Measurements from ENCODE around the gene ASPHD1.
"Not testable (repeated sequence)": the region's sequence is repeated elsewhere in the genome, so short reads cannot be mapped to it uniquely, and the experiment has no call there.

The ASPHD1 gene

GRCh38 chr16:29878172-29878571 lies 22.1 kb upstream of the ASPHD1 start:
- no peak for DNase-seq

- DNase-seq, result no peak
Measured at GRCh38 chr16:29881050-29881449, 19.2 kb upstream of the ASPHD1 start.

DNA sequence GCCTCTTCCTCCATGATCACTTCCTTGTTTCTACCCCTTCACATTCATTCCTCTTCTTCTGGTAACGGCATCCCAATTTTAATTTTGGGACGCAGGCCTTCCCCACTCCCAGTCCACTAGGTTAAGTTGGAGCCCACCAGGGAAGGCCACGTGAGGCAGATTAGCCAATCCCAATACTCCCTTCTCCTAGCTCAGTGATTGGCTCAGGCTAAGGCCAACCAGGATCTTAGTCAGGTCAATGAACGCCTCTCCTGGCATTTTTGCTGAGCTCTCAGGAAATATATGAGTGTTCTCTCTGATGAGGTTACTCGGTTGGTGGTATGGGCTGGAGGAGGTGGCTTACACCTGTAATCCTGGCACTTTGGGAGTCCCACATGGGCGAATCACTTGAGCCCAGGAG lies 16.3 kb upstream of the ASPHD1 start:
- DNase-seq, result no peak

DNA sequence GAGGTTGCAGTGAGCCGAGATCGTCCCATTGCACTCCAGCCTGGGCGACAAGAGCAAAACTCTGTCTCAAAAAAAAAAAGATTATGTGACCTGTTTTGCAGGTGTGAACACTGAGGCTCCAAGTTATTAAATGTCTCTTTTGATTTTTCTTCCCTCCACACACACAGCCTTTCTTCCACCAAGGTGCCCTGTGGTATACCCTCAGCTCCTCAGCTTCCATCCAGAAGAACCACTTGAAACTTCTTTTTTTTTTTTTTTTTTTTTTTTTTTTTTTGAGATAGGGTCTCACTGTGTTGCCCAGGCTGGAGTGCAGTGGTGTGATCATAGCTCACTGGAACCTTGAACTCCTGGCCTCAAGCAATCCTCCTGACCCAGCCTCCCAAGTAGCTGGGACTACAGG lies 10.9 kb upstream of the ASPHD1 start:
- DNase-seq, result not testable (repeated sequence)

DNA sequence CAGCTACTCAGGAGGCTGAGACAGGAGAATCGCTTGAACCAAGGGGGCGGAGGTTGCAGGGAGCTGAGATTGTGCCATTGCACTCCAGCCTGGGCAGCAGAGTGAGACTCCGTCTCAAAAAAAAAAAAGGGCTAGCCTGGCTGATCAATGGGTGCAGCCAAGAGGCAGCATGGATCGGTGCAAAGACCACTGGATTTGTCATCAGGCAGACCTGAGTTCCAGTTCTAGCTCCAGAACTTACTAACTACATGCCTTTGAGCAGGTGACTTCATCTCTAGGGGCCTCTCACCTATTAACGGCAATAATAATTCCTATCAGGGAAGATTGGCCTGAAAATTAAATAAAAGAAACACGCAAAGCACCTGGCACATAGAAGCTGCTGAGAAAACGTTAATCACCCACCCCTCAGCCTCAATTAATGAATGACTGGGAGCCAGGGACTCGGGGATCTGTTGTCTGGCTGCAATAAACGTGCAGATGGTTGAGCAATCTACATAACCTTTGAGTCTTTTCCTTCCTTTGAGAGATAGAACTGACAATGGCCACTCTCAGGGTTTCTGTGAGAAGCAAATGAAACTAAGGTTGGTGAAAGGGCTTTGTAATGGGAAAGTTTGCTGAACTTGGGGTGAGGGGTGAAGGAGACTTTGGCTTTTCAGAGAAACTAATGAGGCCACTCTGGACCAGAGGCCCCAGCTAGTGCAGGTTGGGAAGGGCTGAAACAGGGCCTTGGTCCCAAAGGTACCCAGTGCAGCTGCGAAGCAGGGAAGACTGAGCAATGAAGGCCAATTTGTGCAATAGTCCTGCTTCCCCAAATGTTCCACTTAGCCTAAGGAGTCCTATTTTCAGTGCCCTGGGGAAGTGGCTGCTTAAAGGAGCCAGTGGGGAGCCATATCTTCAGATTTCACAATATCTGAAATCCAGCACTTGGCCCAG lies 8.5 kb upstream of the ASPHD1 start:
- no peak for DNase-seq

GRCh38 chr16:29892458-29892813 lies 7.9 kb upstream of the ASPHD1 start:
- no peak for DNase-seq

DNA sequence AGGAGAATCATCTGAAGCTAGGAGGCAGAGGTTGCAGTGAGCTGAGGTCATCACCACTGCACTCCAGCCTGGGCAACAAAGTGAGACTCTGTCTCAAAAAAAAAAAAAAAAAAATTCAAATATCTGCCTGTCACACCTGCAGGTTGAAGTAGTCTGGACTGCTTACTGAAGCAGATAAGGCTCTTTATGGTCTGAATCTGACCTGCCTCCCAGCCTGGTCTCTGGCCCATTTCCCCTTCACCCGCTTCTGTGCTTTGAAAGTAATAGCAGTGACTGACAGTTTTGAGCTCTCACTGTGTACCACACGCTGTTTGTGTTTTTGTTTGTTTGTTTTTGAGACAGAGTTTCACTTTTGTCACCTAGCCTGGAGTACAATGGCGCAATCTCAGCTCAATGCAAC lies 6.7 kb upstream of the ASPHD1 start:
- DNase-seq, result no peak

DNA sequence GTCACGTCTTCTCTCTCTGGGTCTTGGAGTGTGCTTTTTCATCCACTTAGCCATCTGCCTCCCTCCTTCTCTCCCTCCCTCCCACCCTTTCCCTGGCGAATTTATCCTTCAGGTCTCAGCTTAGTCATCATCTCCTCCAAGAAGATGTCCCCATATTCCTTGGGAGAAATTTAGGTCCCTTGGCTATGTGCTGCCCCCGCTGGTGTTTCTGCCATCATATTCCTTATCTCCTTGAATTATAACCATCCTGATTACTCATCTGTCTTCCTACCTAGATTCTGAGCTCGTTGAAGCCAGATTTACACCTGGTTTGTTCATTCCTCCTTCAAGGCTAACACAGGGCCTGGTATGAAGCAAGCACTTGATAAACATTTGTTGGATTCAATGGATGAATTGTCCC lies 5.9 kb upstream of the ASPHD1 start:
- DNase-seq, result no peak

GRCh38 chr16:29896841-29897240 lies 3.4 kb upstream of the ASPHD1 start:
- no peak for DNase-seq

DNA sequence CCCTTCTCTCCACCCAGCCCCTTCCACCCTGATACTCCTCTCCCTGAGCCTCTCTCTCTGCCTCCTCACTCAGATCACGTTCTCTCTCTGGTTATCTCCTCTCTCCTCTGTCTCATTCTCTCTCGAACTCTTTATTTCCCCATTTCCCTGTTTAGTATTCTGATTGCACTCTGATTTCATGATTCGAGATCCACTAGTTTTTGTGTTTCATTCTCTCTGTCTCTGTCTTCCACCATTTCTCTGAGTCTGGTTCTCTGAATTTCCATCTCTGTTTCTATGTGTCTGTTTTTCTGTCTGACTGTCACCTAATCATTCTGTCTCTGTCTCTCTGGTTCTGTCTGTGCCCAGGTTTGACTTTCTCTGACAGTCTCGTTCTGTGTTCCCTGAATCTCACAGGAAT lies 3.0 kb upstream of the ASPHD1 start:
- DNase-seq, result no peak

- no peak for DNase-seq
Measured at GRCh38 chr16:29898135-29898803, 2.0 kb upstream of the ASPHD1 start.

DNA sequence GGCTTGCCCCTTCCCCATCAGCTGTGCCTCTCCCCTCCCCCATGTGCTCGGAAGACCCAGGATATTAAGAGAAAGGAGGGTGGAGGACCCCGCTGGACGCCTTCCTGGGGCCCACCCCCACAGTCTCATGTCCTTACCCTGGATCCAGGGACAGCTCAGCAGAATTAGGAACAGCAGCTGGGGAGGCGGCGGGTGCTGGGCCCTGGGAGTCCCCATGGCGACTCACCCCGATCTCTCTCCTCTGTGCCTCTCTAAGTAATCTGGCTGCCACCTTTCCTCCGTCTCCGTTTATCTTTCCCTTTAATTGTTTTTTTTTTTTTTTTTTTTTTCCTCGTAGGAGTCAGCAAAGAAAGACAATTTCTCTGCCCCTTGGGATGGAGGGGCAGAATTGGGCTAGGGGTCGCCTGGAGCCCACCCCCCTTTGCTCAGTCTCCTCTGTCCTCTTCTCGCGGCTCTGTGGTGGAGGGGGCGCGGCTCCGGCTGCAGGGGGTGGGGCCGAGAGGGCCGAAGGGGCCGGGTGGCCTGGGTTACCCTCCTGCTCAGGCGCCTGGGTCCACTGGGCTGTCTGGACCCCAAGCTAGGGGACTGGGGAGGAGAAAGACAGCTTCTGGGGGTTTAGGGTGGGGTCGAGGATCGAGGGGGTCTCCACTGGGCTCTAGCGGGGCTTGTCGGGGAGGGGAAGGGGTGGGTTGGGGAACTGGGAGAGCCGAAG lies 1.3 kb upstream of the ASPHD1 start:
- no peak for DNase-seq

- peak; percentile 83 for DNase-seq
Measured at GRCh38 chr16:29899516-29900101, 679 bp upstream of the ASPHD1 start, which contains the start of gene SEZ6L2. SEZ6L2 (minus strand) TSS chr16:29899550; CDS start chr16:29899019, 531 bp downstream.

DNA sequence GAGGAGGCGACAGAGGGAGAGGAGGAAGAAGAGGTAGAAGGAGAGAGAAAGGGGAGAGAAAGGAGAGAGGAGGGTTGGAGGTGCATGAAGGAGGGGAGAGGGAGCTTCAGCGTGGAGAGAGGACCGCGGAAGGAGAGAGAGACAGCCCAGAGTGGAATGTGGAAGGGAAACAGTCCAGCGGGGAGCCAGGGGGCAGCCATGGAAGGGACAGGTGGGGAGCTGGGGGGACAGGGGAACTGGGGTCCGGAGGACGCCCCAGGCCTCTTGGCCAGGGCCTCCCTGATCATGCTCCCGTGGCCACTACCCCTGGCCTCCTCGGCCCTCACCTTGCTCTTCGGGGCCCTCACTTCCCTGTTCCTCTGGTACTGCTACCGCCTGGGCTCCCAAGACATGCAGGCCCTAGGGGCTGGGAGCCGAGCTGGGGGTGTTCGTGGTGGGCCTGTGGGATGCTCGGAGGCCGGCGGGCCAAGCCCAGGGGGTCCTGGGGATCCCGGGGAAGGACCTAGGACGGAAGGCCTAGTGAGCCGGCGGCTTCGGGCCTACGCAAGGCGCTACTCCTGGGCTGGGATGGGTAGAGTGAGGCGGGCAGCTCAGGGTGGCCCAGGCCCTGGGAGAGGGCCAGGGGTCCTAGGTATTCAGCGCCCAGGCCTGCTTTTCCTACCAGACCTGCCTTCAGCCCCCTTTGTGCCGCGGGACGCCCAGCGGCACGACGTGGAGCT lies 759 bp downstream of the ASPHD1 start:
- no peak for DNase-seq

DNA sequence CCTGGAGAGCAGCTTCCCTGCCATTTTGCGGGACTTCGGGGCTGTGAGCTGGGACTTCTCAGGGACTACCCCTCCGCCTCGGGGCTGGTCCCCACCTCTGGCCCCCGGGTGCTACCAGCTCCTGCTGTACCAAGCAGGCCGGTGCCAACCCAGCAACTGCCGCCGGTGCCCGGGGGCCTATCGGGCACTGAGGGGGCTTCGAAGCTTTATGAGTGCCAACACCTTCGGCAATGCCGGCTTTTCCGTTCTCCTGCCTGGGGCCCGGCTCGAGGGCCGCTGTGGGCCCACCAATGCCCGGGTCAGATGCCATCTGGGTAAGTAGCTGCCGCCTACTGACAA lies 1.3 kb downstream of the ASPHD1 start:
- DNase-seq, result no peak

DNA sequence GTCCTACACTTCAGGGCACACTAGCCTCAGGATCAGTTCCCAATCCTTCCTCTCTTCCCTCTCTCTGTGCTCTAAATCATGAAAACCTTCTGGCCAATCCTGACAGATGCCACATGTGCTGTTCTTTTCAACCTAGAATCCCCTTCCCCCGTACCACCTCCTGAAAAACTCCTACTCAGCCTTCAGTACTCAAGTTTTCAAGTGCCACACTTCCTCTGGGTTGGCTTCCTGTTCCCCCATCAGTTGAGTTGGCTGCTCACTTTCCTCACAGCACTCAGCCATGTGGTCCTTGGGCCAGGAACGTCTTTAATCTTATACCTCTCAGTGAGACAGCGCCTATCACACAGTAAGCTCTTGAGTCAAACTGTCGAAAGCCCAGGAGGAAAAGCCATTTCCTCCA lies 3.3 kb downstream of the ASPHD1 start:
- no peak for DNase-seq

DNA sequence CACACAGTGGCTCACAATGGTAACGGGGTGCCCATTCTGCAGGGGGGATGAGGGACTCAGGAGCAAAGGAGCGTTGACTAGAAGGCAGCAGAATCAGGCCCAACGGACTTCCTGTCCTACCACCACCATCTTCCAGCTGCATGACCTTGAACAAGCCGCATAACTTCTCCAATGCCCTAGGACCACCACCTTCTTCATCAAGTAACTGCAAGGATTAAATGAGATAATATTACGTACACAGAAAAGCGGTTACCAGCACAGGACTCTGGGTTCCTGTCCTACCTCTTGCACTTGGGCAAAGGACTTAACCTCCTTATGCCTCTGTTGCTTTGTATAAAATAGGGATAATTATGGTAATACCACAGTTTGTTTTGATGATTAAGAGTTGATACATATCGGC lies 4.7 kb downstream of the ASPHD1 start:
- no peak for DNase-seq

- DNase-seq, result no peak
Measured at GRCh38 chr16:29905668-29906067, 5.4 kb downstream of the ASPHD1 start.

- DNase-seq, result no peak
Measured at GRCh38 chr16:29906520-29907244, 6.4 kb downstream of the ASPHD1 start.

GRCh38 chr16:29907973-29908372 lies 7.7 kb downstream of the ASPHD1 start:
- DNase-seq, result no peak

- DNase-seq, result no peak
Measured at GRCh38 chr16:29908719-29909220, 8.5 kb downstream of the ASPHD1 start.

- peak; percentile 45 for DNase-seq
Measured at GRCh38 chr16:29909391-29909790, 9.1 kb downstream of the ASPHD1 start.
